ENCODE results near the gene DLGAP1.

- TF ChIP-seq CTCF (IDR thresholded peaks at IDR 0.05) (no peak), POLR2A (IDR thresholded peaks at IDR 0.05) (no peak), POLR2AphosphoS5 (IDR thresholded peaks at IDR 0.05; ENCODE audit: insufficient read depth in 1 of 2, low read depth in 1 of 2) (no peak)
Observed at GRCh38 chr18:3806656-3807055, 648.5 kb downstream of the DLGAP1 start.
